Progenitor cell of endocrine pancreas (in vitro differentiated cells): ENCODE results near the gene AMBP. TPM values are rescaled to one million over a fixed set of nuclear protein-coding genes. Genes with fewer than 3 reads are reported as not detected.

Source experiments
- DNase-seq: peaks from one replicate; pipeline ENCODE4 v3.0.0; 2021; ENCODE audit warnings: low spot score; ENCODE audit not compliant: unreplicated experiment
- H3K27ac Mint-ChIP-seq: 2 replicates; pipeline ENCODE4 v1.8.0; 2021; ENCODE audit warnings: mild to moderate bottlenecking, moderate library complexity, mixed read lengths
- H3K27me3 Mint-ChIP-seq: 2 replicates; pipeline ENCODE4 v1.8.0; 2021; ENCODE audit warnings: mixed read lengths
- H3K36me3 Mint-ChIP-seq: 2 replicates; pipeline ENCODE4 v1.8.0; 2022; ENCODE audit warnings: mixed read lengths; ENCODE audit not compliant: insufficient read depth
- H3K4me1 Mint-ChIP-seq: 2 replicates; pipeline ENCODE4 v1.8.0; 2021; ENCODE audit warnings: low read depth, mixed read lengths
- H3K4me3 Mint-ChIP-seq: 2 replicates; pipeline ENCODE4 v1.8.0; 2021; ENCODE audit warnings: low read depth, mild to moderate bottlenecking, moderate library complexity, mixed read lengths
- H3K9me3 Mint-ChIP-seq: 2 replicates; pipeline ENCODE4 v1.8.0; 2021; ENCODE audit warnings: low read depth, mixed read lengths
- total RNA-seq: library from RNA; stranded (reverse); gene quantifications from 2 replicates; pipeline ENCODE4 v1.2.1, GENCODE V29; 2021
- TF ChIP-seq, protein P1 (sequence below): fragments of 200-600 bp; sonication (generic); IDR thresholded peaks from one replicate; pipeline ENCODE4 v1.5.0; 2021; ENCODE audit warnings: antibody characterized with exemption, mild to moderate bottlenecking; ENCODE audit not compliant: unreplicated experiment

Gene AMBP
- total RNA-seq, 1 donor from 2014 or later: 678 TPM

- peaks cover 10% of the 10 kb centered on the region for H3K9me3 Mint-ChIP-seq
- H3K27ac Mint-ChIP-seq: no peak overlapping the region
- H3K27me3 Mint-ChIP-seq: no peaks in the 10 kb centered on the region
- DNase-seq: no peak
- TF ChIP-seq, protein P1, sequence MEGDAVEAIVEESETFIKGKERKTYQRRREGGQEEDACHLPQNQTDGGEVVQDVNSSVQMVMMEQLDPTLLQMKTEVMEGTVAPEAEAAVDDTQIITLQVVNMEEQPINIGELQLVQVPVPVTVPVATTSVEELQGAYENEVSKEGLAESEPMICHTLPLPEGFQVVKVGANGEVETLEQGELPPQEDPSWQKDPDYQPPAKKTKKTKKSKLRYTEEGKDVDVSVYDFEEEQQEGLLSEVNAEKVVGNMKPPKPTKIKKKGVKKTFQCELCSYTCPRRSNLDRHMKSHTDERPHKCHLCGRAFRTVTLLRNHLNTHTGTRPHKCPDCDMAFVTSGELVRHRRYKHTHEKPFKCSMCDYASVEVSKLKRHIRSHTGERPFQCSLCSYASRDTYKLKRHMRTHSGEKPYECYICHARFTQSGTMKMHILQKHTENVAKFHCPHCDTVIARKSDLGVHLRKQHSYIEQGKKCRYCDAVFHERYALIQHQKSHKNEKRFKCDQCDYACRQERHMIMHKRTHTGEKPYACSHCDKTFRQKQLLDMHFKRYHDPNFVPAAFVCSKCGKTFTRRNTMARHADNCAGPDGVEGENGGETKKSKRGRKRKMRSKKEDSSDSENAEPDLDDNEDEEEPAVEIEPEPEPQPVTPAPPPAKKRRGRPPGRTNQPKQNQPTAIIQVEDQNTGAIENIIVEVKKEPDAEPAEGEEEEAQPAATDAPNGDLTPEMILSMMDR: no peak
- peaks cover 16% of the 10 kb centered on the region for H3K4me1 Mint-ChIP-seq
- no peak overlapping the region for H3K4me3 Mint-ChIP-seq
- peaks cover 7% of the 10 kb centered on the region for H3K36me3 Mint-ChIP-seq
Measured at GRCh38 chr9:114102484-114102883, 24.4 kb upstream of the AMBP start.

- DNase-seq: no peak
- Mint-ChIP-seq H3K4me1 (peaks cover 26% of the 10 kb centered on the region), H3K27ac (no peak overlapping the region), H3K36me3 (peaks cover 17% of the 10 kb centered on the region), H3K4me3 (no peak overlapping the region), H3K9me3 (peaks cover 10% of the 10 kb centered on the region), H3K27me3 (no peaks in the 10 kb centered on the region)
- TF ChIP-seq, protein P1: no peak
Measured at GRCh38 chr9:114100536-114100935, 22.4 kb upstream of the AMBP start.

GRCh38 chr9:114099669-114100270, 21.7 kb upstream of the AMBP start:
- H3K27ac Mint-ChIP-seq: peak overlapping the region; percentile 92
- peaks cover 10% of the 10 kb centered on the region for H3K9me3 Mint-ChIP-seq
- DNase-seq: no peak
- H3K4me1 Mint-ChIP-seq: peaks cover 26% of the 10 kb centered on the region
- TF ChIP-seq, protein P1: no peak
- H3K27me3 Mint-ChIP-seq: no peaks in the 10 kb centered on the region
- peaks cover 20% of the 10 kb centered on the region for H3K36me3 Mint-ChIP-seq
- H3K4me3 Mint-ChIP-seq: peak overlapping the region; percentile 77

DNA sequence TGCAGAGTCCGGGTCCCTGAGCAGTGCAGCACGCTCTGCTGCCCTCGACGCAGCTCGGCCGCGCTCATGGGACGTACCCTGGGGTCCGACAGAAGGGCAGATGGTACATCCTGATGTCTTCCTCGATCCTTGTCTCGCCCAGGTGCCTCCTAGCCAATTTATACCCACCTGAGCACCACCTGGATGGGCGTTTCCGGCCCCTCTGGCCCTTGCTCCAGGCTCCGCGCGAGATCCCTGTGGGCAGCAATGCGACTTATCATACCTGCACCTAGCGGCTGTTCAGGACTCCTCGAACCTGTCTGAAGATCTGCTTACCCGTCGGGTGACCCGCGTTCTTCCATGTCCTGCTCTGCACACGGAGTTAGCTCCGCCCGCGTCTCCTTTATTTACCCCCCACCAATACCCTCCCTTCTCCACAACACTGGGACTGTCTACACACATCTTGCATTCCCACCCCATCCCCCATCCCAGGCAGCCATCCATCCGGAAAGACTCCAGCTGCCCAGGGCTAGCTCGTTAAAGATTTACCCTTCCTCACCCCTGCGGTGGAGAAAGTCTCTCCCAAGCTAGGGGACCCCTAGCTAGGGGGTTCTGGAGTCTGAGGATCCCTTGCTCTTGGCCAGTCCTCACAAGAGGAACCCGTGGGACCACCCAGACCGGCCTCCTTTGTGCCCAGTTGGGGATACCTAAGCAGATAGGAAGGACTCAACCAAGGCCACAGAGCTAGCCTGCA, 21.0 kb upstream of the AMBP start, which contains the start of gene KIF12:
KIF12 (minus strand) TSS at position 357 of the 733 bp plus-strand sequence; CDS start at position 341, 16 bp downstream.
- Mint-ChIP-seq H3K4me3 (peak within 1 kb of the TSS; percentile 77), H3K27ac (peak within 1 kb of the TSS; percentile 92), H3K9me3 (peaks cover 10% of the 10 kb centered on the region), H3K4me1 (peaks cover 26% of the 10 kb centered on the region), H3K36me3 (peaks cover 24% of the 10 kb centered on the region), H3K27me3 (no peaks in the 10 kb centered on the region)
- peak; percentile 38 for DNase-seq
- TF ChIP-seq, protein P1: no peak

GRCh38 chr9:114098021-114098935, 20.2 kb upstream of the AMBP start:
- Mint-ChIP-seq H3K9me3 (peaks cover 10% of the 10 kb centered on the region), H3K27ac (peak overlapping the region; percentile 92), H3K4me3 (peak overlapping the region; percentile 77), H3K27me3 (no peaks in the 10 kb centered on the region), H3K36me3 (peaks cover 28% of the 10 kb centered on the region), H3K4me1 (peaks cover 26% of the 10 kb centered on the region)
- peak; percentile 81 for DNase-seq
- TF ChIP-seq, protein P1: no peak
